Measurements from ENCODE around the gene SPECC1. TPM values are rescaled to one million over a fixed set of nuclear protein-coding genes. Genes with fewer than 3 reads are reported as not detected.
A peak's percentile ranks its signal among the peaks of the same experiment; 100 is the strongest.

Gene SPECC1
- polyA plus RNA-seq, 1 of the 3 experiments (the other 2 are of a cell fraction) = 11.2 TPM

- no peaks in the 10 kb centered on the region for H3K79me2 ChIP-seq (ENCODE audit: insufficient read depth)
- peaks cover 5% of the 10 kb centered on the region for H3F3A ChIP-seq (replicated peaks; ENCODE audit: insufficient read depth)
- H4K20me1 ChIP-seq (ENCODE audit: insufficient read depth) = no peaks in the 10 kb centered on the region
- H3K27me3 ChIP-seq (ENCODE audit: insufficient read depth) = no peaks in the 10 kb centered on the region
- POLR2A ChIA-PET = no interaction called here
- no peak for DNase-seq
- no peaks in the 10 kb centered on the region for H3K36me3 ChIP-seq (replicated peaks in 1 of 2; ENCODE audit: control insufficient read depth in 1 of 2, insufficient read depth in 2 of 2, low read length in 1 of 2)
- no peak overlapping the region for H3K27ac ChIP-seq (ENCODE audit: low read depth in 2 of 2, low read length in 1 of 2)
- no peak overlapping the region for H2AFZ ChIP-seq (ENCODE audit: low read depth)
- H3K4me1 ChIP-seq (ENCODE audit: control insufficient read depth in 1 of 2, insufficient read depth in 2 of 2, low read depth in 1 of 2, low read length in 1 of 2) = peaks cover 0 to 5% of the 10 kb centered on the region in 2 experiments; a peak in 2 of 4 replicates
- CTCF ChIA-PET = interaction anchor here (0.6 to 4.4 kb wide), 22 partner anchors 8 to 873 kb away, joined by 3 to 67 read pairs (median 4); partner anchors contain the start of gene SPECC1
- no peaks in the 10 kb centered on the region for H3K9me3 ChIP-seq
- H3K9ac ChIP-seq = no peak overlapping the region
- no peaks in the 10 kb centered on the region for H3K9me2 ChIP-seq
- no peak overlapping the region for H3K4me3 ChIP-seq (ENCODE audit: low read depth in 2 of 2, low read length in 1 of 2)
- no peak overlapping the region for H3K4me2 ChIP-seq
- no peak for TF ChIP-seq EP300 (IDR thresholded peaks at IDR 0.05; ENCODE audit: borderline replicate concordance in 1 of 2, low read depth in 1 of 2, low read length in 1 of 2)
- 60% methylated on average over 3 of the region's 3 CpGs for WGBS (ENCODE audit: low lambda C conversion rate)
Measured at GRCh38 chr17:20120836-20121235, 111.7 kb downstream of the SPECC1 start.

- no peak overlapping the region for H2AFZ ChIP-seq (ENCODE audit: low read depth)
- peaks cover 0 to 5% of the 10 kb centered on the region in 2 experiments; a peak in 1 of 4 replicates for H3K4me1 ChIP-seq (ENCODE audit: control insufficient read depth in 1 of 2, insufficient read depth in 2 of 2, low read depth in 1 of 2, low read length in 1 of 2)
- H3K36me3 ChIP-seq (replicated peaks in 1 of 2; ENCODE audit: control insufficient read depth in 1 of 2, insufficient read depth in 2 of 2, low read length in 1 of 2) = no peaks in the 10 kb centered on the region
- peaks cover 5% of the 10 kb centered on the region for H3F3A ChIP-seq (replicated peaks; ENCODE audit: insufficient read depth)
- no peak overlapping the region for H3K9ac ChIP-seq
- H3K27ac ChIP-seq (ENCODE audit: low read depth in 2 of 2, low read length in 1 of 2) = no peak overlapping the region; a peak in 1 of 4 replicates
- 42% methylated on average over 11 of the region's 11 CpGs for WGBS (ENCODE audit: low lambda C conversion rate)
- POLR2A ChIA-PET = no interaction called here
- H3K27me3 ChIP-seq (ENCODE audit: insufficient read depth) = no peaks in the 10 kb centered on the region
- H3K4me2 ChIP-seq = no peak overlapping the region
- DNase-seq = peak; percentile 76
- no peak for TF ChIP-seq GATA2 (CRISPR knock-in tag; IDR thresholded peaks at IDR 0.05)
- no peak for TF ChIP-seq USF1 (IDR thresholded peaks at IDR 0.05; ENCODE audit: borderline replicate concordance, low read depth)
- peak; percentile 84 for TF ChIP-seq SMC3 (IDR thresholded peaks at IDR 0.05; ENCODE audit: low read depth, low read length)
- peak; percentile 95 for TF ChIP-seq RAD21 (IDR thresholded peaks at IDR 0.05; ENCODE audit: low read length)
- TF ChIP-seq NFIC (IDR thresholded peaks at IDR 0.05; ENCODE audit: borderline replicate concordance) = no peak
- TF ChIP-seq IRF3 (IDR thresholded peaks at IDR 0.05; ENCODE audit: low read depth, low read length) = no peak
- no peak for TF ChIP-seq TEAD4 (IDR thresholded peaks at IDR 0.05; ENCODE audit: borderline replicate concordance, insufficient read depth)
- peak; percentile 97 for TF ChIP-seq CTCF (IDR thresholded peaks at IDR 0.05)
- no peak for TF ChIP-seq PBX3 (IDR thresholded peaks at IDR 0.05)
- TF ChIP-seq FOXM1 (IDR thresholded peaks at IDR 0.05; ENCODE audit: low read depth) = no peak
- no peaks in the 10 kb centered on the region for H3K79me2 ChIP-seq (ENCODE audit: insufficient read depth)
- H4K20me1 ChIP-seq (ENCODE audit: insufficient read depth) = no peaks in the 10 kb centered on the region
- CTCF ChIA-PET = interaction anchor here (0.6 to 4.4 kb wide), 52 partner anchors 9 to 872 kb away, joined by 3 to 67 read pairs (median 4); partner anchors contain the start of gene SPECC1
- H3K9me3 ChIP-seq = no peaks in the 10 kb centered on the region
- H3K9me2 ChIP-seq = no peaks in the 10 kb centered on the region
- no peak overlapping the region; a peak in 1 of 4 replicates for H3K4me3 ChIP-seq (ENCODE audit: low read depth in 2 of 2, low read length in 1 of 2)
Measured at GRCh38 chr17:20121359-20122253, 112.4 kb downstream of the SPECC1 start.
